Fibroblast of mammary gland (primary cell): ENCODE measurements around the gene TPP1.

Experiments used
- DNase-seq: peaks from one replicate; pipeline ENCODE4 v3.0.0-alpha.2; 2010; ENCODE audit warnings: low read depth
- H3K4me3 ChIP-seq: 2 replicates; pipeline ENCODE4 v1.5.1; 2011; ENCODE audit warnings: low read depth, mild to moderate bottlenecking, low read length, moderate library complexity; ENCODE audit not compliant: control insufficient read depth
- TF ChIP-seq, protein P1 (sequence below): conservative IDR thresholded peaks from 2 replicates; pipeline ENCODE4 v1.5.1; 2011; ENCODE audit warnings: low read depth, low read length, inconsistent platforms; ENCODE audit not compliant: control insufficient read depth, insufficient read depth

Gene TPP1

DNA sequence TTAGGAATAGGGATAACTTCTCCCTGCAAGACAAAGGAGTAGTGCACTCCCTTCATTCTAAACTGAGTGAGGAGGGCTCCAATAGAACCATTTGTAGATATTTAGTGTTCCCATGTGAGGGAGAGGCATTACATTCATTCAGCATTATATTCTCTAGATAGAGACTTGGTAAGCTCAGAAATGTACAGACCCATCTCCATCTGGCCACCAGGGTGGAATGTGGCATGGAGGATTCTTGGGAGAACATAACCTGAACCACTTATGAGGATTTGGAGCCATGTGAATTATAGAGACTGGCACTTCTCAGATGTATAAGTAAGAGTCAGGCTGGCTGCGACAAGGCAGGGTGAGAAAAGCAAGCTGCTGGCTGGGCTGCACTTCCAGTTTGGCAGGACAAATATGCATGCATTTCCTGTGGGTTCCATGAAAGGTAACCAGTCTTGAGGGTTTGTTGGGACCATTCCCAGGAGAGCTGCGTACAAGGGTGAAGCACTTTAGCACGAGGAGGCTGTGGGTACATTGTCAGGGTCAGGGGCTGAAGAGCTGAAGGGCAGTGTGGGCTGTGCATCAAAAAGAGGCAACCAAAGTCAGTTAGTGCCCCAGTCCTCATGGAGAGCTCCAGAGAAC lies 25.0 kb downstream of the TPP1 start:
- TF ChIP-seq, protein P1, sequence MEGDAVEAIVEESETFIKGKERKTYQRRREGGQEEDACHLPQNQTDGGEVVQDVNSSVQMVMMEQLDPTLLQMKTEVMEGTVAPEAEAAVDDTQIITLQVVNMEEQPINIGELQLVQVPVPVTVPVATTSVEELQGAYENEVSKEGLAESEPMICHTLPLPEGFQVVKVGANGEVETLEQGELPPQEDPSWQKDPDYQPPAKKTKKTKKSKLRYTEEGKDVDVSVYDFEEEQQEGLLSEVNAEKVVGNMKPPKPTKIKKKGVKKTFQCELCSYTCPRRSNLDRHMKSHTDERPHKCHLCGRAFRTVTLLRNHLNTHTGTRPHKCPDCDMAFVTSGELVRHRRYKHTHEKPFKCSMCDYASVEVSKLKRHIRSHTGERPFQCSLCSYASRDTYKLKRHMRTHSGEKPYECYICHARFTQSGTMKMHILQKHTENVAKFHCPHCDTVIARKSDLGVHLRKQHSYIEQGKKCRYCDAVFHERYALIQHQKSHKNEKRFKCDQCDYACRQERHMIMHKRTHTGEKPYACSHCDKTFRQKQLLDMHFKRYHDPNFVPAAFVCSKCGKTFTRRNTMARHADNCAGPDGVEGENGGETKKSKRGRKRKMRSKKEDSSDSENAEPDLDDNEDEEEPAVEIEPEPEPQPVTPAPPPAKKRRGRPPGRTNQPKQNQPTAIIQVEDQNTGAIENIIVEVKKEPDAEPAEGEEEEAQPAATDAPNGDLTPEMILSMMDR, result no peak
- DNase-seq, result no peak
- H3K4me3 ChIP-seq, result no peak overlapping the region

DNA sequence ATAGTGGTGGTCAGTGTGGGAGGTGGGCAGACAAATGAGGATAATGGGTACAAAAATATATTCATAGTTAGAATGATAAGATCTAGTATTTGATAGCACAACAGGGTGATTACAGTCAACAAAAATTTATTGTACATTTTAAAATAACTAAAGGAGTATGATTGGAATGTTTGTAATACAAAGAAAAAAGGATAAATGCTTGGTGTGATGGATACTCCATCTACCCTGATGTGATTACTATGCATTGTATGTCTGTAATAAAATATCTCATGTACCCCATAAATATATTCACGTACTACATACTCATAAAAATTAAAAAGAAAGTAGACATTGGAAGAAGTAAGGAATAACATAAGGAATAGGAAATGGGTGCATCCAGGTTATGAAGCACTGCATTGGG lies 31.2 kb downstream of the TPP1 start:
- H3K4me3 ChIP-seq, result no peak overlapping the region
- no peak for DNase-seq
- TF ChIP-seq, protein P1, result no peak

DNA sequence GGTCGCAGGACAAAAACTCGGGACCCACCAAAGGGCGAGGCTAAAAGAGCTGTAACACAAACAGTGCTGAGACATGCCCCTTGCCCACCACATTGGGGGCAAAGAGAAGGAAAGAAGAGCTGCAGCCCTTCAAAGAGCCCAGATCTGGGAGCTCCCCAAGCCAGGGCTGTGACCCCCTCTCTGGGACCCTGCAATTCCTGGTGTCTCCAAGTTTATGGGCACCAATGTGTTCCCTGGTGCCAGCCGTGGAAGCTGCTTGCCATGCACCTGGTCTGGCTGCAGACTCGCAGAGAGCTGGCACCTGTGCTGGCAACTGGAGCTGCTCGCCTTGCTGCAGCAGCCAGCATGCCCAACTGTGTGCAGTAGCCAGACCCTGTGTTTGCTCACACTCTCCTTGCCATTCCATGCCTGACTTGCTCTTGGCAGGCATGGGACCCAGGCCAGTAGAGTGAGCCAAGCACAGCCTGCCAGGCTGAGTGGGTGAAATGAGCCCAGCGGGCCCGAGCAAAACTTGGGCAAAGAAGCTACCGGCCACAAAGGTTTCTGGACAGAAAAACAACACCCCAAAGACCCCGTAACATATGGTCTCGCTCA lies 31.8 kb downstream of the TPP1 start:
- no peak overlapping the region for H3K4me3 ChIP-seq
- DNase-seq, result no peak
- TF ChIP-seq, protein P1, result no peak

DNA sequence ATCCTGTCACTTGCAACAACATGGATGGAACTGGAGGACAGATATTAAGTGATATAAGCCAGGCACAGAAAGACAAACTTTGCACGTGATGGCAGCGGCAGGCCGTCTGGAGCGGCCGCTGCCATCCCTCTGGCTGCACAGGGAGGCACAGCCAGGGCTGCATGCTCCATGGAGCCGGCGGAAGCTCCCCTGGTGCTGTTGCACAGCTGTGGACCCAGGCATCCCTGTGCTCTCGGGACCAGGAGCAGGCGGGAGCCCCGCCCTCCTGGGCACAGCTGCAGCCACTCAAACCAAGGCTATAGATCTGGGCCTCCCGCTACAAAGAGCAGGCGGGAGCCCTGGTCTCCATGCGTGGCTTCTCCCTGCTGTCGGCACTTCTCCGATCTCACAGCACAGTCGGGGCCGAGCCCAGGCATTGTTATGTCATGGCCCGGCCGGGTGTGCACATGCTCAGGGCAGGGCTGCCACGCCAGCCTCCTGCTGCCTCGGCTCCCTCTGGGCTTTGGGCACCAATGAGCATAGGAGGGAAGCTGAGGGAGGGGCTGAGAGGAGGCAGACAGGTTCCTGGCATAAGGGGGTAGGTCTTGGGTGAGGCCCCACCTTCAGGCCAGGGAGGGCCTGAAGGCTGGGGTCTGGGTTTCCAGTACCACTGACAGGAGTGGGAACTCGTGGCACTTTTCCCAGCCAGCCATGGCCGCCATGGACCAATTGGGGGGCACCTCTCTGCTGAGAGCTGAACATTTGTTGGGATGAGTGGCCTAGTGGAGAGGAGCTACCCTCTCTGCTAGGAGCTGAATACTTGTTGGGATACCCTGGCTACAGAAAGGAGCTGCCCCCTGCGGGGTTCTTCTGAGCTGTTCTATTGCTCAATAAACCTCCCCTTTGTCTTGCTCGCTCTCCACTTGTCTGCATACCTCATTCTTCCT lies 32.5 kb downstream of the TPP1 start:
- no peak overlapping the region for H3K4me3 ChIP-seq
- TF ChIP-seq, protein P1, result no peak
- DNase-seq, result no peak

DNA sequence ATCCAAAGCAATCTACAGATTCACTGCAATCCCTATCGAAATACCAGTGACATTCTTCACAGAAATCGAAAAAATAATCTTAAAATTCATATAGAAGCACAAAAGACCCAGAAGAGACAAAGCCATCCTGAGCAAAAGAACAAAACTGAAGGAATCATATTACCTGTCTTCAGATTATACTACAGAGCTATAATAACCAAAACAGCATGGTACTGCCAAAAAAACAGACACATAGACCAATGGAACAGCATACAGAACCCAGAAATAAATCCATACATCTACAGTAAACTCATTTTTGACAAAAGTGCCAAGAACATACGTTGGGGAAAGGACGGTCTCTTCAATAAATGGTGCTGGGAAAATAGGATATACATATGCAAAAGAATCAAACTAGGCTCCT lies 34.7 kb downstream of the TPP1 start:
- DNase-seq, result no peak
- TF ChIP-seq, protein P1, result no peak
- H3K4me3 ChIP-seq, result no peak overlapping the region

DNA sequence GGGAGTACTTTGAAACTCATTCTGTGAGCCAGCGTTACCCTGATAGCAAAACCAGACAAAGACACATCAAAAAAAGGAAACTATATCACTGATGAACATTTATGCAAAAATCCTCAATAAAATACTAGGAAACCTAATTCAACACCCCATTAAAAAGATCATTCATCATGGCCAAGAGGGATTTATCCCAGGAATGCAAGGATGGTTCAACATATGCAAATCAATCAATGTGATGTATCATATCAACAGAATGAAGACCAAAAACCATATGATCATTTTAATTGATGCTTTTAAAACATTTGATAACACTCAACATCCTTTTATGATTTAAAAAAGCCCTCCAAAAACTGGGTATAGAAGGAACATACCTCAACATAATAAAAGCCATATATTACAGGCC lies 35.6 kb downstream of the TPP1 start:
- no peak overlapping the region for H3K4me3 ChIP-seq
- TF ChIP-seq, protein P1, result no peak
- DNase-seq, result no peak
